ENCODE data around the gene PARP4.

GRCh38 chr13:24454056-24454455, 58.5 kb downstream of the PARP4 start:
- TF ChIP-seq CTCF (IDR thresholded peaks at IDR 0.05; ENCODE audit: insufficient read depth, low read length) (no peak), GABPA (IDR thresholded peaks at IDR 0.05; ENCODE audit: low read depth) (no peak), REST (IDR thresholded peaks at IDR 0.05; ENCODE audit: insufficient replicate concordance, low read depth) (no peak), POLR2AphosphoS5 (IDR thresholded peaks at IDR 0.05; ENCODE audit: low read depth) (no peak)

Measured in HL-60 (cell line).